HEK293 (cell line): ENCODE results near the gene SLC13A3.

Source experiments
- CTCF ChIA-PET: fragments of 350-600 bp; formaldehyde crosslinking; extraction: SDS; loops from one replicate; lab custom pipeline; 2021; ENCODE audit warnings: antibody characterized with exemption; lab: Yijun Ruan, JAX
- POLR2A ChIA-PET: fragments of 300-600 bp; formaldehyde crosslinking; extraction: SDS; loops from one replicate; lab custom pipeline; 2020; ENCODE audit warnings: antibody characterized with exemption, inconsistent platforms; lab: Yijun Ruan, JAX
- H3K27ac ChIP-seq: fragments of 200-500 bp; sonication (Bioruptor generic); 2 replicates; pipeline ENCODE4 v1.5.1; 2014; ENCODE audit warnings: low read depth, low read length, control low read depth, inconsistent platforms; ENCODE audit errors: extremely low read depth
- H3K36me3 ChIP-seq, 2 experiments: fragments of 200-500 bp in 1 of 2; sonication (Bioruptor generic) in 1 of 2; 1 replicate in 1 of 2; 2 replicates in 1 of 2; pipeline ENCODE4 v1.5.1; 2014 to 2017; ENCODE audit warnings: inconsistent platforms in 2 of 2, low read length in 2 of 2; ENCODE audit not compliant: control insufficient read depth in 2 of 2, insufficient read depth in 1 of 2
- H3K4me1 ChIP-seq: fragments of 200-500 bp; sonication (Bioruptor generic); 2 replicates; pipeline ENCODE4 v1.5.1; 2014; ENCODE audit warnings: mild to moderate bottlenecking, low read length, inconsistent platforms; ENCODE audit not compliant: control insufficient read depth, insufficient read depth
- H3K4me3 ChIP-seq: 2 replicates; pipeline ENCODE4 v1.5.1; 2011; ENCODE audit warnings: low read depth, mild to moderate bottlenecking, control low read depth, low read length, moderate library complexity
- H3K9me3 ChIP-seq: fragments of 200-500 bp; sonication (Bioruptor generic); 2 replicates; pipeline ENCODE4 v1.5.1; 2014; ENCODE audit warnings: low read depth, low read length, inconsistent platforms; ENCODE audit not compliant: control insufficient read depth, insufficient read depth
- BCL11A ChIP-seq: fragments of 450-650 bp; formaldehyde crosslinking; IDR thresholded peaks from 2 replicates; pipeline ENCODE4 v1.5.1; 2016; ENCODE audit warnings: low read depth, missing biosample characterization, missing genetic modification characterization
- GLIS1 ChIP-seq: fragments of 450-650 bp; formaldehyde crosslinking; IDR thresholded peaks from 2 replicates; pipeline ENCODE4 v1.5.1; 2016; ENCODE audit warnings: missing biosample characterization, missing genetic modification characterization
- KLF16 ChIP-seq: fragments of 450-650 bp; formaldehyde crosslinking; IDR thresholded peaks from 2 replicates; pipeline ENCODE4 v1.5.1; 2017; ENCODE audit warnings: missing biosample characterization, missing genetic modification characterization
- OSR2 ChIP-seq: fragments of 450-650 bp; formaldehyde crosslinking; IDR thresholded peaks from 2 replicates; pipeline ENCODE4 v1.5.1; 2016; ENCODE audit warnings: missing biosample characterization, missing genetic modification characterization
- OVOL3 ChIP-seq: fragments of 450-650 bp; formaldehyde crosslinking; IDR thresholded peaks from 2 replicates; pipeline ENCODE4 v1.5.1; 2016; ENCODE audit warnings: missing biosample characterization, missing genetic modification characterization
- TRIM28 ChIP-seq: IDR thresholded peaks from 2 replicates; pipeline ENCODE4 v1.6.1; 2011; ENCODE audit warnings: low read length, control low read depth, borderline replicate concordance
- ZBTB20 ChIP-seq: fragments of 450-650 bp; formaldehyde crosslinking; IDR thresholded peaks from 2 replicates; pipeline ENCODE4 v1.5.1; 2016; ENCODE audit warnings: missing biosample characterization, missing genetic modification characterization
- ZBTB48 ChIP-seq: fragments of 450-650 bp; formaldehyde crosslinking; IDR thresholded peaks from 2 replicates; pipeline ENCODE4 v1.5.1; 2016; ENCODE audit warnings: missing biosample characterization, missing genetic modification characterization
- ZBTB7A ChIP-seq: fragments of 450-650 bp; formaldehyde crosslinking; IDR thresholded peaks from 2 replicates; pipeline ENCODE4 v1.5.1; 2016; ENCODE audit warnings: low read depth, missing biosample characterization, missing genetic modification characterization
- ZIC2 ChIP-seq: fragments of 450-650 bp; formaldehyde crosslinking; IDR thresholded peaks from 2 replicates; pipeline ENCODE4 v1.5.1; 2016; ENCODE audit warnings: missing biosample characterization, missing genetic modification characterization
- ZNF274 ChIP-seq, 2 experiments: fragments of 200-500 bp in 1 of 2; fragments of 450-650 bp in 1 of 2; sonication (Bioruptor generic) in 1 of 2; formaldehyde crosslinking in 1 of 2; IDR thresholded peaks; 2 replicates each; pipeline versions ENCODE4 v1.5.1 to v1.6.1; 2014 to 2016; ENCODE audit warnings: borderline replicate concordance in 1 of 2, inconsistent platforms in 1 of 2, low read length in 1 of 2, missing biosample characterization in 1 of 2, missing genetic modification characterization in 1 of 2
- ZNF324 ChIP-seq: fragments of 450-650 bp; formaldehyde crosslinking; IDR thresholded peaks from 2 replicates; pipeline ENCODE4 v1.5.1; 2016; ENCODE audit warnings: missing biosample characterization, missing genetic modification characterization
- ZNF341 ChIP-seq: fragments of 450-650 bp; formaldehyde crosslinking; IDR thresholded peaks from 2 replicates; pipeline ENCODE4; 2016; ENCODE audit warnings: low read depth, missing biosample characterization, missing genetic modification characterization
- ZNF423 ChIP-seq: fragments of 450-650 bp; formaldehyde crosslinking; IDR thresholded peaks from 2 replicates; pipeline ENCODE4 v1.5.1; 2016; ENCODE audit warnings: missing biosample characterization, missing genetic modification characterization
- ZNF433 ChIP-seq: fragments of 450-650 bp; formaldehyde crosslinking; IDR thresholded peaks from 2 replicates; pipeline ENCODE4 v1.5.1; 2016; ENCODE audit warnings: missing biosample characterization, missing genetic modification characterization, low read depth
- ZNF510 ChIP-seq: fragments of 450-650 bp; formaldehyde crosslinking; IDR thresholded peaks from 2 replicates; pipeline ENCODE4 v1.5.1; 2018; ENCODE audit warnings: mild to moderate bottlenecking, missing genetic modification characterization, missing biosample characterization; ENCODE audit not compliant: insufficient replicate concordance
- ZNF596 ChIP-seq: fragments of 450-650 bp; IDR thresholded peaks from 2 replicates; pipeline ENCODE4 v1.5.0; 2018; ENCODE audit warnings: missing biosample characterization, mild to moderate bottlenecking, missing genetic modification characterization, moderate library complexity
- ZNF600 ChIP-seq: fragments of 450-650 bp; formaldehyde crosslinking; IDR thresholded peaks from 2 replicates; pipeline ENCODE4 v1.5.1; 2016; ENCODE audit warnings: missing biosample characterization, missing genetic modification characterization
- ZNF658 ChIP-seq: fragments of 450-650 bp; formaldehyde crosslinking; IDR thresholded peaks from 2 replicates; pipeline ENCODE4; 2016; ENCODE audit warnings: missing biosample characterization, missing genetic modification characterization
- ZNF768 ChIP-seq: fragments of 450-650 bp; formaldehyde crosslinking; IDR thresholded peaks from 2 replicates; pipeline ENCODE4 v1.5.1; 2018; ENCODE audit warnings: missing biosample characterization, mild to moderate bottlenecking, missing genetic modification characterization
- ZNF843 ChIP-seq: fragments of 450-650 bp; formaldehyde crosslinking; IDR thresholded peaks from 2 replicates; pipeline ENCODE4 v1.5.1; 2016; ENCODE audit warnings: missing biosample characterization, missing genetic modification characterization
- TF ChIP-seq, protein P1 (sequence below): fragments of 450-650 bp; formaldehyde crosslinking; IDR thresholded peaks from 2 replicates; pipeline ENCODE4 v1.5.1; 2017; ENCODE audit warnings: missing biosample characterization, missing genetic modification characterization

SLC13A3 gene

DNA sequence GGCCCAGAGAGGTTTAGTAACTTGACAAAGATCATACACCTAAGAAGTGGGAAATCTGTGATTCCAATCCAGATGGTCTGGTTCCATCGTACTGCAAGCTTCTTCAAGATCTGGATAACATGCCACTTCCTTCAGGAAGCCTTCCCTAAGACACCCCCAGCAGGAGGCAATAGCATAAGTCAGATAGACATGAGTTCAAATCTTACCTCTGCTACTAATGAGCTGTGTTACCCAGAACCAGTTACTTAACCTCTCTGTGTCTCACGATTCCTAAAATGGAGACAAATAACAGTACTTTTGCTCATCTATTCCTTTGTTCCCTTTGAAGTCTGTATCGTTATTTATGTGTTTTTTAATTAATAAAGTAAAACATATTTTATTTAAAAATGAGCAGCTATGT is 78.5 kb downstream of the SLC13A3 start:
- CTCF ChIA-PET = interaction anchor here (0.6 to 2.0 kb wide), 2 partner anchors 10 to 74 kb away, joined by 4 to 7 read pairs; no protein-coding TSS in a partner anchor
- TF ChIP-seq OVOL3 (tag by site-specific recombination) (no peak), ZNF768 (tag by site-specific recombination) (peak; percentile 63; the same call in 1 of the 2 replicates)
- H3K36me3 ChIP-seq = no peaks in the 10 kb centered on the region
- H3K27ac ChIP-seq = no peak overlapping the region
- H3K9me3 ChIP-seq = no peaks in the 10 kb centered on the region
- H3K4me1 ChIP-seq = 0 out of 2 replicates have a peak, but pooled peaks cover 2% of the 10 kb centered on the region
- POLR2A ChIA-PET = interaction anchor here (0.6 kb wide), 1 partner anchor 1688 kb away, joined by 3 read pairs; no protein-coding TSS in a partner anchor
- no peak overlapping the region for H3K4me3 ChIP-seq

GRCh38 chr20:46572153-46572552 is 79.1 kb downstream of the SLC13A3 start:
- no peaks in the 10 kb centered on the region for H3K36me3 ChIP-seq
- POLR2A ChIA-PET = no interaction called here

GRCh38 chr20:46571418-46571817 is 79.8 kb downstream of the SLC13A3 start:
- Histone ChIP-seq H3K4me1 (0 out of 2 replicates have a peak, but pooled peaks cover 2% of the 10 kb centered on the region), H3K9me3 (no peaks in the 10 kb centered on the region), H3K27ac (no peak overlapping the region), H3K36me3 (no peaks in the 10 kb centered on the region), H3K4me3 (no peak overlapping the region)
- ChIA-PET POLR2A (no interaction called here), CTCF (no interaction called here)
- TF ChIP-seq ZNF433 (tag by site-specific recombination) (no peak), ZNF341 (no peak), BCL11A (tag by site-specific recombination) (no peak), ZNF423 (tag by site-specific recombination) (no peak), ZNF274 (IDR thresholded peaks at IDR 0.05; ENCODE audit: low read length) (no peak), ZNF274 (tag by site-specific recombination; IDR thresholded peaks at IDR 0.05; ENCODE audit: borderline replicate concordance) (no peak), ZNF658 (tag by site-specific recombination) (no peak), OSR2 (tag by site-specific recombination) (no peak), GLIS1 (tag by site-specific recombination) (no peak), ZNF600 (tag by site-specific recombination) (no peak), ZNF510 (tag by site-specific recombination) (no peak), ZBTB48 (tag by site-specific recombination) (no peak), ZNF324 (tag by site-specific recombination) (no peak), KLF16 (no peak), ZNF596 (no peak)
- TF ChIP-seq, protein P1, sequence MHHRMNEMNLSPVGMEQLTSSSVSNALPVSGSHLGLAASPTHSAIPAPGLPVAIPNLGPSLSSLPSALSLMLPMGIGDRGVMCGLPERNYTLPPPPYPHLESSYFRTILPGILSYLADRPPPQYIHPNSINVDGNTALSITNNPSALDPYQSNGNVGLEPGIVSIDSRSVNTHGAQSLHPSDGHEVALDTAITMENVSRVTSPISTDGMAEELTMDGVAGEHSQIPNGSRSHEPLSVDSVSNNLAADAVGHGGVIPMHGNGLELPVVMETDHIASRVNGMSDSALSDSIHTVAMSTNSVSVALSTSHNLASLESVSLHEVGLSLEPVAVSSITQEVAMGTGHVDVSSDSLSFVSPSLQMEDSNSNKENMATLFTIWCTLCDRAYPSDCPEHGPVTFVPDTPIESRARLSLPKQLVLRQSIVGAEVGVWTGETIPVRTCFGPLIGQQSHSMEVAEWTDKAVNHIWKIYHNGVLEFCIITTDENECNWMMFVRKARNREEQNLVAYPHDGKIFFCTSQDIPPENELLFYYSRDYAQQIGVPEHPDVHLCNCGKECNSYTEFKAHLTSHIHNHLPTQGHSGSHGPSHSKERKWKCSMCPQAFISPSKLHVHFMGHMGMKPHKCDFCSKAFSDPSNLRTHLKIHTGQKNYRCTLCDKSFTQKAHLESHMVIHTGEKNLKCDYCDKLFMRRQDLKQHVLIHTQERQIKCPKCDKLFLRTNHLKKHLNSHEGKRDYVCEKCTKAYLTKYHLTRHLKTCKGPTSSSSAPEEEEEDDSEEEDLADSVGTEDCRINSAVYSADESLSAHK (tag by site-specific recombination) = no peak

More at GRCh38 chr20:46572153-46572552, 79.1 kb downstream of the SLC13A3 start:
- Histone ChIP-seq H3K9me3 (no peaks in the 10 kb centered on the region), H3K4me1 (0 out of 2 replicates have a peak, but pooled peaks cover 2% of the 10 kb centered on the region), H3K4me3 (no peak overlapping the region), H3K27ac (no peak overlapping the region)
- CTCF ChIA-PET = interaction anchor here (2.0 kb wide), 1 partner anchor 10 kb away, joined by 7 read pairs; no protein-coding TSS in a partner anchor
- TF ChIP-seq ZNF433 (tag by site-specific recombination) = no peak
- TF ChIP-seq ZIC2 (tag by site-specific recombination) = peak; percentile 27; the same call in 1 of the 2 replicates
- TF ChIP-seq ZBTB7A (tag by site-specific recombination) = no peak
- peak; percentile 31; the same call in 1 of the 2 replicates for TF ChIP-seq ZBTB20 (tag by site-specific recombination)
- TF ChIP-seq ZNF843 (tag by site-specific recombination) = no peak
- no peak for TF ChIP-seq TRIM28
